Glutamatergic neuron (in vitro differentiated cells): ENCODE data around the gene TXNDC11. TPM values are rescaled to one million over a fixed set of nuclear protein-coding genes. Genes with fewer than 3 reads are reported as not detected.

Source experiments
- DNase-seq: peaks from one replicate; pipeline ENCODE4 v3.0.0; 2022
- H3K27ac Mint-ChIP-seq: one replicate; pipeline ENCODE4 v1.8.0; 2020; ENCODE audit warnings: mild to moderate bottlenecking, mixed read lengths, inconsistent platforms; ENCODE audit not compliant: unreplicated experiment
- H3K27me3 Mint-ChIP-seq: one replicate; pipeline ENCODE4 v1.8.0; 2020; ENCODE audit warnings: mild to moderate bottlenecking, moderate library complexity, mixed read lengths, inconsistent platforms; ENCODE audit not compliant: unreplicated experiment
- H3K36me3 Mint-ChIP-seq: one replicate; pipeline ENCODE4 v1.8.0; 2020; ENCODE audit warnings: mild to moderate bottlenecking, mixed read lengths, inconsistent platforms; ENCODE audit not compliant: unreplicated experiment
- H3K4me1 Mint-ChIP-seq: one replicate; pipeline ENCODE4 v1.8.0; 2020; ENCODE audit warnings: mild to moderate bottlenecking, low read depth, mixed read lengths, inconsistent platforms; ENCODE audit not compliant: unreplicated experiment
- H3K4me3 Mint-ChIP-seq: one replicate; pipeline ENCODE4 v1.8.0; 2020; ENCODE audit warnings: mild to moderate bottlenecking, mixed read lengths, inconsistent platforms; ENCODE audit not compliant: unreplicated experiment
- H3K9me3 Mint-ChIP-seq: one replicate; pipeline ENCODE4 v1.8.0; 2020; ENCODE audit warnings: mild to moderate bottlenecking, moderate library complexity, mixed read lengths, inconsistent platforms; ENCODE audit not compliant: unreplicated experiment
- total RNA-seq: library from RNA; stranded (reverse); fragmentation: NEBNext Ultra II Directional; extraction: Animal tissue kit (Norgen Biotek cat#: 25700); gene quantifications from one replicate; pipeline ENCODE4 v1.2.1, GENCODE V29; 2021; ENCODE audit not compliant: unreplicated experiment
- TF ChIP-seq, protein P1 (sequence below): fragments of 200-600 bp; sonication (generic); IDR thresholded peaks from one replicate; pipeline ENCODE4 v1.5.0; 2021; ENCODE audit not compliant: partially characterized antibody, unreplicated experiment

The TXNDC11 gene
- total RNA-seq, 1 donor from 2014 or later: 18.4 TPM

DNA sequence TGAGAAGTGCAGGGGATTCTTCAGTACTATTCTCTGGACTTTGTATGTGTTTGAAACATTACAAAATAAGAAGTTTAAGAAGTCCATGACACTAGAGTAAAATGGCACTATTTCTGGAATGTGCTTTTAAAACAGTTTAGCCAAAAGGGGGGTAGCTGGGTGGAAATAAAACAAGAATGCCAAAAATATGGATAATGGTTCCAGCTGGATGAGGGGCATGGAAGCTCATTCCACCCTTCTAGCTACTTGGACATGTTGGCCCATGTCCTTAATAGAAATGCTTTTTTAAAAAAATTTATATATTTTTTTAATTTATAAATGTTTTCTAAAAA, 41.3 kb upstream of the TXNDC11 start:
- H3K36me3 Mint-ChIP-seq: no peaks in the 10 kb centered on the region
- no peak overlapping the region for H3K4me3 Mint-ChIP-seq
- peaks cover 39% of the 10 kb centered on the region for H3K4me1 Mint-ChIP-seq
- TF ChIP-seq, protein P1, sequence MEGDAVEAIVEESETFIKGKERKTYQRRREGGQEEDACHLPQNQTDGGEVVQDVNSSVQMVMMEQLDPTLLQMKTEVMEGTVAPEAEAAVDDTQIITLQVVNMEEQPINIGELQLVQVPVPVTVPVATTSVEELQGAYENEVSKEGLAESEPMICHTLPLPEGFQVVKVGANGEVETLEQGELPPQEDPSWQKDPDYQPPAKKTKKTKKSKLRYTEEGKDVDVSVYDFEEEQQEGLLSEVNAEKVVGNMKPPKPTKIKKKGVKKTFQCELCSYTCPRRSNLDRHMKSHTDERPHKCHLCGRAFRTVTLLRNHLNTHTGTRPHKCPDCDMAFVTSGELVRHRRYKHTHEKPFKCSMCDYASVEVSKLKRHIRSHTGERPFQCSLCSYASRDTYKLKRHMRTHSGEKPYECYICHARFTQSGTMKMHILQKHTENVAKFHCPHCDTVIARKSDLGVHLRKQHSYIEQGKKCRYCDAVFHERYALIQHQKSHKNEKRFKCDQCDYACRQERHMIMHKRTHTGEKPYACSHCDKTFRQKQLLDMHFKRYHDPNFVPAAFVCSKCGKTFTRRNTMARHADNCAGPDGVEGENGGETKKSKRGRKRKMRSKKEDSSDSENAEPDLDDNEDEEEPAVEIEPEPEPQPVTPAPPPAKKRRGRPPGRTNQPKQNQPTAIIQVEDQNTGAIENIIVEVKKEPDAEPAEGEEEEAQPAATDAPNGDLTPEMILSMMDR: no peak
- peaks cover 6% of the 10 kb centered on the region for H3K27me3 Mint-ChIP-seq
- no peak for DNase-seq
- H3K9me3 Mint-ChIP-seq: peaks cover 6% of the 10 kb centered on the region
- peak overlapping the region; percentile 96 for H3K27ac Mint-ChIP-seq

DNA sequence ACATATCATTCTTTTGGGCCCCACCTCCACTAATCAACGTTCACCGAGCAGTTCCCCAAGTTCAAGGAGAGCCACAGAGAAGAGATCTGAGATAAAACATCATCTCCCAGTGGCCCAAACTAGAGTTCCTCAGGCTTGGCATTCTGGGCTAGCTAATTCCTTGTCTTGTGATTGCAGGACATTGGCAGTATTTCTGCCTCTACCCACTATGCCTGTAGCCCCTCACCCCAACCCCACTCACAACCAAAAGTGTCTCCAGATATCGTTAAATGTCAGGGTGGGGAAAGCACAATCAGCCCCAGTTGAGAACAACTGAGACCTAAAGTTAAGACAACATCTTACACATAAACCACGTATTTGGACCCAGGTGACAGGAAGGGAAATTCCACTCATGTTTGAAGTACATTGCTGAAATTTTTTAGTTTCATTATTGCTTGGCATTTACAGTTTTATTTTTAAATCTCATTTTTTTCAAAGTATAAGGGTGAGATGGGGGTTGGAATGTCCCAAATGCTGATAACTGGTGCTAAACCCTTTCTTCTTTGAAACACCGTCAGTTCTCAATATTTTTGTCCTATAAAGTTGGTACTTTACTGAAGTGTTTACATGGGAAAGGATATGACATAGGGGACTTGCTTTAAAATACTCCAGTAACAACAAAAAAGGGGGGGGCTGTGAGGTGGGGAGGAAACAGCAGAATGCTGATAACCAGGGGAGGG, 40.8 kb upstream of the TXNDC11 start:
- no peak for DNase-seq
- H3K9me3 Mint-ChIP-seq: peaks cover 6% of the 10 kb centered on the region
- TF ChIP-seq, protein P1: no peak
- peak overlapping the region; percentile 96 for H3K27ac Mint-ChIP-seq
- no peak overlapping the region for H3K4me3 Mint-ChIP-seq
- H3K27me3 Mint-ChIP-seq: peaks cover 6% of the 10 kb centered on the region
- H3K4me1 Mint-ChIP-seq: peaks cover 39% of the 10 kb centered on the region
- no peaks in the 10 kb centered on the region for H3K36me3 Mint-ChIP-seq

DNA sequence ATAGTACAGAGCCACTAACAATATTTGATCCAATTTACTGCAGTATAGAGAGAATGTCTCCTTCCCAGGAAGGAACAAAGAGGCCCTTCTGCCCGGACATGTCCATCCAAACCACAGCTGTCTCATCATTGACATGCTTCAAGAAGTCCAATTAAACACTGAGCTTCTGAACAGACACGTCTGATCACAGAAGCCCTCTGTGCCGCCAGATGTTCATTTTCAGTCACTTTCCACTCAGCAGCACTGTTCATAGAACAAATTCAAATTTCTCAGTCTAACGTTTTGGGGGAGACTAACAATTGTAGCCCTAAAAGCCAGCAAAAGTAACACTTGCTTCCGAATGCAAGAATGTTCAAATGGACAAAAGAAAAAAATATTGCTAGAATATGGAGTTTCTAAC, 39.1 kb upstream of the TXNDC11 start:
- peak; percentile 25 for DNase-seq
- Mint-ChIP-seq H3K9me3 (peaks cover 6% of the 10 kb centered on the region), H3K27ac (peak overlapping the region; percentile 96), H3K4me1 (peaks cover 33% of the 10 kb centered on the region), H3K27me3 (peaks cover 4% of the 10 kb centered on the region), H3K36me3 (no peaks in the 10 kb centered on the region), H3K4me3 (peak overlapping the region; percentile 74)
- TF ChIP-seq, protein P1: no peak

DNA sequence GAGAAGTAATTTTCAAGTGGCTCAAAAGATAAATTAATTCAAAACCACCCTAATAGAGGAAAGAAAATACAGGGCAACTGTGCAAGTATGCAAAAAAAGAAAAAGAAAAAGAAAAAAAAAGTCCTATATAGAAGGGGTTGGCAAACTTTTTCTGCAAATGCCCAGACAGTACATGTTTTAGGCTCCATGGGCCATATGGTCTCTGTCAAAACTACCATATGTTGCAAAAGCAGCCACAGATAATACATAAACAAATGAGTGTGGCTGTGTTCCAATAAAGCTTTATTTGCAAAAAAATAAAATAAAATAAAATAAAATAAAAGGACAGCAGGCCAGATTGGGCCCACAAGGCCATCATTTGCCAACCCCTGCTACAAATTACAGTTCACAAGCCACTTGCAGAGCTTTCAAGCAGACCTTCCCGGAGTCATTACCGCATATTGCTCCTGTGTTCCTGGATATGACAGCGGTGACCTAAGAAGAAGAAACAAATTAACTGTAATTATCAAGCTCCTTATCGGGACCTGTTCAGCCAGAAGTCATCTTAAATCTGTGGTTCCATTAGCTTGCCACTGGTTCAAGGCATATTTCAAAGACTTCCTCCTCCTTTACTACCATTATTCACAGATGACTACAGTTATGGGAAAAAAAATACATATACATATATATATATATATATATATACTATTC, 38.5 kb upstream of the TXNDC11 start:
- Mint-ChIP-seq H3K4me3 (peak overlapping the region; percentile 74), H3K4me1 (peaks cover 32% of the 10 kb centered on the region), H3K27ac (peak overlapping the region; percentile 96), H3K9me3 (peaks cover 6% of the 10 kb centered on the region), H3K27me3 (peaks cover 4% of the 10 kb centered on the region), H3K36me3 (no peaks in the 10 kb centered on the region)
- TF ChIP-seq, protein P1: no peak
- DNase-seq: no peak

DNA sequence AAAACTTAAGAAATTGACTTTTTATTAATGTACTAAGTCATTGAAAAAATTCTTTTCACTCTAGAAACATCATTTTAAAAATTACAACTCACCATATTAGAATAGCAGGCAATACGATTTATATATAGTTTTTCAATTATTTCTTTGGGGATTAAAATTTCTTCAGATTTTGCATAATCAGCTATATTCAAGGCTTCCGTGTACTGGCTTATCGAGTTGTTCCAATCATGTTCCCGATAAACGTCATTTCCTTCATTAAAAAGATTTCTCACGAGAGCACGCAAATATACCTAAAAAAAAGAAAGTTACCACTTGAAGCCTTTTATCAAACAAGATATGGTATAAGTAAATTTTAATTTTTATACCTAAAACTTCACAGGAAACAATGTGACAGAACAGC, 36.4 kb upstream of the TXNDC11 start:
- Mint-ChIP-seq H3K27ac (no peak overlapping the region), H3K4me1 (peaks cover 32% of the 10 kb centered on the region), H3K36me3 (no peaks in the 10 kb centered on the region), H3K27me3 (peaks cover 4% of the 10 kb centered on the region), H3K4me3 (no peak overlapping the region), H3K9me3 (peaks cover 6% of the 10 kb centered on the region)
- no peak for DNase-seq
- TF ChIP-seq, protein P1: no peak
